NCI-H146 treated with DMSO at 0.1 percent for 48 hours (cell line): ENCODE data around the gene TRAPPC2L.
"Not testable (repeated sequence)": the region's sequence is repeated elsewhere in the genome, so short reads cannot be mapped to it uniquely, and the experiment has no call there.

Experiments
- DNase-seq: peaks from one replicate; lab custom pipeline; 2025; ENCODE audit not compliant: unreplicated experiment; lab: John Stamatoyannopoulos, UW

Gene TRAPPC2L

DNA sequence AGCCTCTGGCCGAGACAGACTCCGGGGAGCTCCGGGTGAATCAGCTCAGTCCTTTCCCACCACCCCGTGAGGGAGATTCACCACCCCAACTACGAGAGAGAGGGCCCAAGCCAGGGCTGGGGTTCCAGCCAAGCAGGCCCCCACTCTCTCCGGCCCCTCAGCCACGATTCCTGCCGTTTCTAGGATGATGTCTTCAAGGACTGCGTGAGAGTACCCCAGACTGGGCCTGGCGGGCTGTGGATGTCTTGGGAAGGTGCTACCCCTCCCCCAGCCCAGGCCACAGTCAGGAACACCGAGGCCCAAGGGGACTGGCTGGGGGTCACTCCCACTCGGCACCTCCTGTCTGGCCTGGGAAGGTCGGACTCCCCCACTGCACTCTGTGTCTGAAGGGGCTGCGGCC, 31.1 kb downstream of the TRAPPC2L start:
- DNase-seq = no peak

DNA sequence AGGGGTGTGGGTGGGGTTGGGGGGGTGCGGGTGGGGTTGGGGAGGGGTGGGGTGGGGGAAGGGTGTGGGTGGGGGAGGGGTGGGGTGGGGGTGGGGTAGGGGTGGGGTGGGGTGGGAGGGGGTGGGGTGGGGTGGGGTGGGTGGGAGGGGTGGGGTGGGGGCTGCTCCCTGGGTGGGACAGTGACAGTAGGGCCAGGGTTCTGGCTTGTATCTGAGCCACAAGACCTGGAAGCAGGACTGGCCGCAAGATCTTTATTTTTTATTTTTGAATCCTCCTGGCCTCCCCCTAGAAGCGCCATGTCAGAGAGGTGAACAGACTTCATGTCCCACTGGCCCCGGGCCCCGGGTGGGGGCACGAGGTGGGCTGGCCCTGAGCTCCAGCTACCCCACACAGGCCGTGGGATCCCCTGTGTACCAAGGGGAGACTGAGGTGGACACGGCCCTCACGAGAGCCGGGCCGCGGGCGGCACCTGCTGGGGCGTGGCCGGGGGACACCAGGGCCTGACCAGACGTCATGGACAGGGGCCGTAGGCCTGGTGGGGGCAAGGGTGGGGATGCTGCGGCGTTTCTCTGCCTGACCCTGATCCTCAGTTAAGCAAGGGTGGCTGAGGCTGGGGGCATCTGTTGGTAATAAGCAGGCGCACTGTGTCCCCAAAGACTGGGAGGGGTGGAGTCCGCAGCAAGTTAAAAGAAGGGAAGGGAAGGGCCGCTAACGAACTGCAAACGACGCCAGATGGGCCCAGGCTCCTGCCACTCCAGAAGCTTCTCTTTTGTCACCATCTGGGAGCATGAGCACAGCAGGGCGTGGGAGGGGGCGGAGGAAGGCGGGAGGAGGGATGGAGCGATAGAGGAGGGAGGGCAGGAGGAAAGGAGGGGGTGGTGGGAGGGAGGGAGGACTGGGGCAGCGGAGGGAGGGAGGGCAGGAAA, 31.8 kb downstream of the TRAPPC2L start:
- DNase-seq = no peak

DNA sequence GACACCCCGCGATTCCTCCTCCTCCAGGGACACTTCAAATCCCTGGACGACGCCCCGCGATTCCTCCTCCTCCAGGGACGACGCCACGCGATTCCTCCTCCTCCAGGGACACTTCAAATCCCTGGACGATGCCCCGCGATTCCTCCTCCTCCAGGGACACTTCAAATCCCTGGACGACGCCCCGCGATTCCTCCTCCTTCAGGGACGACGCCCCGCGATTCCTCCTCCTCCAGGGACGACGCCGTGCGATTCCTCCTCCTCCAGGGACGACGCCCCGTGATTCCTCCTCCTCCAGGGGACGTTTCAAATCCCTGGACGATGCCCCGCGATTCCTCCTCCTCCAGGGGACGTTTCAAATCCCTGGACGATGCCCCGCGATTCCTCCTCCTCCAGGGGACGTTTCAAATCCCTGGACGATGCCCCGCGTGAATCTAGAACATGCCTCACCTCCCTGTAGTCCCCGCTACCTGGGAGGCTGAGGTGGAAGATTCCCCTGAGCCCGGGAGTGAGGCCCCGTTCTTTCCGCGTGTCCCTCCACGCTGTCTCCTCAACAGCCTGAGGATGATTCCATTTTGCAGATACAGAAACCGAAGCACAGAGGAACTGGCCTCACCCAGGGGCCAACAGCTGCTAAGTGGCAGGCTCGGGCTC, 32.9 kb downstream of the TRAPPC2L start:
- DNase-seq = not testable (repeated sequence)

DNA sequence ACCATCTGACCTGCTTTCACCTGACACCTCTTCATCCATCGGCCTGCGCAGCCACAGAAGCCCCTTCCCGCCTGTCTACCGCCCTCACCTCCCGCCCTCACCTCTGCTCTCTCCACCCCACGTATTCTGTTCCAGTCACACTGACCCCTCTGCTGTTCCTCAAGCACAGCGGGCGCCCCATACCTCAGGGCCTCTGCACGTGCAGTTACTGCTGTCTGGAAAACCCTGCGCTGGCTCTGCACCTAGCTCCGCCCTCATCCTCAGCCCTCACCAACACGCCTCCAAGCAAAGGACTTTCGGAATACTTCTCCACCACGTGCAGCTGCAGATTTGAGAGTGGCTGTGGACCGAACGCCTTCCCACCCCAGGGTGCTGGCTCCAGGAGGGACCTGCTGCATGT, 34.2 kb downstream of the TRAPPC2L start:
- DNase-seq = no peak

DNA sequence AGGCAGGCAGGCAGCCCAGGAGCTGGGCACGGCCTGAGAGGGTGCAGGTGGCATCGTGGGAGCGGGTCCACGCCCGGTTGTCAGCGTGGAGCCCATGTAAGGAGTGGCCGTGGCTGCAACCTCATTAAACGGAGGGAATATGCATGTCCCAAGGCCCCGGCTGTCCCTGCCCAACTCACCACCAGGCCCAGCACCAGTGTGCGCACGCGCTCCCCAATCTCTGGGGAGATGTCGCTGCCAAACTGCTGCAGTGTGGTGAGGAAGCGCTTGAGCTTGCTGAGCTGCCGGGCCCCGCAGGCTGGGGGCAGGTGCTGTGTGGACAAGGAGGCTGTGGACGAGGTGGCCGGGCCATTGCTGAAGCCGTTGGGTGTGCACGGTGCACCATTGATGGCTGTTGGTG, 35.1 kb downstream of the TRAPPC2L start:
- no peak for DNase-seq

DNA sequence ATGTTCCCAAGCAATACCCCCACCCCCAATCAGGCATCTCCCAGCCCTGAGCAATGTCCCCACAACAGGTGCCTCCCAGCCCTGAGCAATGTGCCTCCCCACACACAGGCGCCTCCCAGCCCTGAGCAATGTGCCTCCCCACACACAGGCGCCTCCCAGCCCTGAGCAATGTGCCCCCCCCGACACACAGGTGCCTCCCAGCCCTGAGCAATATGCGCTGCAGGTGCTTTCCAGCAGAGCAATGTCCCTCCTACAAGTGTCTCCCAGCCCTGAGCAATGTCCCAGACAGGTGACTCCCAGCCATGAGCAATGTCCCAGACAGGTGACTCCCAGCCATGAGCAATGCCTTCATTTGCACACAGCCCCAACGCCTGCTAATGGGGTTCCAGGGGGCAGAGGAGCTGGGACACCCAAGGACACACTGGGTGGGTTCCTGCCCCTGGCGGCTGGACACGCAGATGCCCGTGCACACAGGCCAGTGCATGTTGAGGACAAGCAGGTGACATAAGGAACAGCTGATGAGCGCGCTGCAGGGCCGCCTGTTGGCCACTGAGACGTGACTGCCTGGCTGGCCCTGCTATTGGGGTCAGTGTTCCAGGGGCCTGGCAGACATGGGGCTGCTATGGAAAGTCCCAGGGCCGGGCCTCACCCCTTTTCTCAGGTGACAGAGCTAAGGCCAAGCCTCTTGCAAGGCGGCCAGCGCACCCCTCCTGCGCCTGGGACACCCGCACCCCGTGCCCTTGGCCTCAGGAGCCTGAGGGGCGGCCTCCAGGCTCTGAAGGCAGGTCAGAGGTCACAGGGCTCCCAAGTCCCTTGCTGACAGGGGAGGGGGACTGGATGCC, 36.4 kb downstream of the TRAPPC2L start:
- DNase-seq = no peak

DNA sequence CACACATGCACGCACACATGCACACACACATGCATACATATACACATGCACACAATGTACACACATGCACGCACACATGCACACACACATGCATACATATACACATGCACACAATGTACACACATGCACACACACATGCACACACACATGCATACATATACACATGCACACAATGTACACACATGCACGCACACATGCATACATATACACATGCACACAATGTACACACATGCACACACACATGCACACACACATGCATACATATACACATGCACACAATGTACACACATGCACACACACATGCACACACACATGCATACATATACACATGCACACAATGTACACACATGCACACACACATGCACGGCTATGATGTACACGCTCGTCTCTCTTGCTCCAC, 37.3 kb downstream of the TRAPPC2L start:
- DNase-seq = not testable (repeated sequence)

DNA sequence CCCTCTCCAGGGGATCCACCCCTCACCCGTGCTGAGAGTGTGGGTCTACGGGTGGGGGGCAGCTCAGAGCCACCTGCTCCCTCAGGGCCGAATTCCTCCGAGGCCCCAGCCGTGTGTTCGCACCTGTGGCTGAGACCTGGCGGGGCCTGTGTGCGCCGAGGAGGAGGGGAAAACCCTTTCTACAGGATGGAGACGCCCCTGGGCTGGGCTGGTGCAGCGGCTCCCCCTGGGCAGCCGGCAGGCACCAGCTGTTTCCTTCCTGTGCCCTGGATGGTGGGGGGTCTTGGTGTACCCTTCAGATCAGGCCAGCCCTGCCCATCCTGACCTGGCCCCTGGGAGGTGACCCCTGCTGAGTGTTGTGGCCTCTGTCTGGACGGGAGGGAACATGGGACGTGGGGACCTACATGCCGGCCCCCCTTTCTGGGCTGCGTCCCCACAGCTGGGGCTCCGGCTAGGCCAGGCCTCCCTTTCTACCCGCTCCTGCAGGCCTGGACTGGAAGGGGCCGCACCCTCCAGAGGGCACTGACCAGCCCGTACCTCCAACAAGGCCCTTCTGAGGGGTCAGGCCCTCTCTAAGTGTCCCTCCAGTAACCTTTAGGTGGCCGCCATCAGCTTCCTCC, 37.9 kb downstream of the TRAPPC2L start:
- no peak for DNase-seq

DNA sequence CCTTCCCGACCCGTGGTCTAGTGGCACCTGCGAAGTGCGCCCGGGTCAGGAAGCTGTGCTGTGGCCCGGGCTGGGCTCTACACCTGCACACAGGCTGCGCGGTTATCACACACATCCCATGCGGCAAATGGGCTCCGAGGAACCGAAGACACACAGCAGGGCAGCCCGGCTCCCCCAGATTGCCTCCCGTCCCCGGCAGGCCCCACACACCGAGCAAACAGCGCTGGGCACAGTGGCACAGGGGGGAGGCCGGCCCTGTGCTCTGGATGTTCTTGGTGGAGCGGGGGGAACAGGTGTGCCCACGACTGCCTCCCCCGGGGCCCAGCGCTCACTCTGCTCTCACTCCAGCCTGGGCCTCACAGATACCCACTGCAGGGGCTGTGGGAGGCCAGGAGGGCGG, 38.4 kb downstream of the TRAPPC2L start:
- no peak for DNase-seq

DNA sequence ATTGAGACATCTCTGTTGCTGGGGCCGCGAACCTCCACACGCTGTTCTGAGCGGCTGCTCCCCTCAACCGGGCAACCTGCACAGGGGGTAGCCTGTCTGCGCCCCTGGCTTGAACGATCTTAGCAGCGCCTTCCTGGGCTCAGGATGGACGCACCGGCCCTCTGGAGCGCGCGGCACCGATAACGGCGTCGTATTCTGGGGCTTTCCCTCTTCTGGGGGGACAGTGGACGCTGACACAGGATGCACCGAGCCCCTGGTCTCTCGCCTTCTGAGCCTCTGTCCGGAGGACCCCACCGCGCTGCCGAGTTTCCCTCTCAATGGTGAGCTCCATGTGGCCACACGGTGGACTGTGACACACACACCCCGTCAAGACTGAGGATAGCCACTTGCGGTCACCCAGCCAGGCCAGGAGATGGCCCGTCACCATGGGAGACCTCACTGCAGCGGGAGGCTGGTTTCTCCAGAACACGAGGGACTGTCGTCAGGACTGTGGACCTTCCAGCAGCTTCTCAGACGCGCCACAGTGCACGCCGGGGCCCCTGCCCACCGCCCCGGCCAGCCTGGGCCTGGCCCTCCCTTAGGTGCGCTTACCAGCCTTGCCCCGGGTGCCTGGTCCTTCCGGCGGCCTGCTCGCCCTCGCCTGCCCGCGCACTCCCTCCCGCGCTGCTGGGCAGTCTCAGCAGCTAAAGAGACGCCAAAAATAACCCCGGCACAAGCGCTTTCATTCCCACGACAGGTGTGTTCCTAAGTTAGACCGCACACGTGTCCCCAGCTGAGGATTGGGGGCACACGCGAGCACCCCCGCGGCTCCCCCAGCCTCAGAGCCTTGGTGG, 39.5 kb downstream of the TRAPPC2L start:
- no peak for DNase-seq

DNA sequence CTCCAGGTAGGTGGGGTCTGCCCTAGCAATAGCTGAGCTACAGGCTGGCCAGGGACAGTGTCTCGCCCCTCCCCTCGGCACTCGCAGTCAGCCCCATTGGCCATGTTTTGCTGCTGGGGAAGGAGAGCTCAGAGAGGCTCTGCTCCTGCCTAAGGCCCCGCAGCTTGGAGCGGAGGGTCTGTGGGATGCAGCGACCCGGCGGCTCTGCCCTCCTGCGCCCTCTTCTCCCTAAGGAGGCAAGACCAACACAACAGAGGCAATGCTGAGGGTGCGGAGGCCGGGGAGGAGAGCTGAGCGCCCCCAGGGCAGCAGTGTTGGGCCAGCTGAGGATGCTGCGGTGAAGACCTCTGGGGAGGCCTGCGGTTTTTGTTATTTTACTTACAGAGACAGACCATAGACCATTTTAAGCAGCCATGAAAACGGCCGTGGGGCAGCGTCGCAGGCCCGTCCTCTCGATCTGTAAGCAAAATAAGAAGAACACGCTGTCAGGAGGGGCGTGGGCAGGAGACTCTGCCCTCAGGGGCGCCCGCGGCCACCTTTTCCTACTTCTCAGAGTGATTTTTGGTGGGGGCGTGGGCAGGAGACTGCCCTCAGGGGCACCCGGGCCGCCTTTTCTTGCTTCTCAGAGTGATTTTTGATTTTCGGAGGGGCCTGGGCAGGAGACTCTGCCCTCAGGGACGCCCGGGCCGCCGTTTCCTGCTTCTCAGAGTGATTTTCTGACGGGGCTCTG, 40.9 kb downstream of the TRAPPC2L start:
- DNase-seq = no peak

DNA sequence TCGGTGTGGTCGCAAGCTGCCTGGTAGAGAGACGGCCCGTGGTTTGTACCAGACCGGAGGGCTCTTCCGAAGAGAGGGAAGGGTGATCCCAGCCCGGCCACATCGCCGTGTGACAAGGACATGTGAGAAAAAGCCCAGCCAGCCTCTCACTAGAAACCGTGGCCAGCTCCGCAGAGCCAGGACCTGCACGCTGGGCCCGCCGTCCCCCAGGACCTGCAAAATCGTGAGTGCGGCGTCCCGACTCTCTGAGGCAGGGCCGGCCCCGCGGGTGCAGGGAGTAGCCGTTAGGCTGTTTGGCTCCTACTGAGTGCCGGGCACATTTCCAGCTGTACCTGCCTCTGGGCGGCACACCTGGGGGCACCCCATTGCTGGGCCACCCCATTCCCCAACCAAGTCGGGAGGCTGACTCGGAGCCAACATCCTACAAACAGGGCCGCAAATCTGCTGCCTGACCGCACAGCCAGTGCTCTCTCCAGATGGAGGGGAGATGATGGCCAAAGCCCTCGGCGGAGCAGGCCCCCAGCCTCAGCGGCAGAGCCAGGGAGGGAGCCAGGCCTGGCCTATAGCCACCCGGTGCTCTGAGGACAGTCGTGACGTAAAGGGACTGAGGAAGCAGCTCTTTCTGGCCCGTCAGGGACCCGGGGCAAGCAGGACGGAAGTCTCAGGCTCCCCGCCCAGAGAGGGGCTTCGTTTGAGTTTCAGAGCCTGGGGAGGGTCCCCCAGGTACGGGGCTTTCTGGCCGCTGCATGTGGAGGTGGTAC, 43.2 kb downstream of the TRAPPC2L start:
- no peak for DNase-seq

DNA sequence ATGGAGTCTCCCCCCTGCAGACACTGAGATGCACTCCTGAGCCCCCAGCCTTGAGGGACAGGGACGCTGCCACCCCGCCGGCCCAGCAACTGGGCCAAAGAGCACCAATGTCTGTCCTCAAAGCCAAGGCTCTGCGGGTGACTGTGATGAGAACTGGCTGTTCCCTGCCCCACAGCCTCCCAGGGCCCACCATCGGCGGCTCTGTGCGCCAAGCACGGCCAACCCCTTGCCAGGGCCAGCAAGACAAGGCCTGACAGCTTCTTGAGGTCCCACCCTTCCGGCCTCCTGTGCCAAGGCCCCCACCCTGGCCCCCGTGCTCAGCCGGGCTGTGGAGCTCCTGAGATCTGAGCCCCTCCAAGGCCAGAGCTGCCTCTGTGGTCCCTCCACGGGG, 43.7 kb downstream of the TRAPPC2L start:
- no peak for DNase-seq

DNA sequence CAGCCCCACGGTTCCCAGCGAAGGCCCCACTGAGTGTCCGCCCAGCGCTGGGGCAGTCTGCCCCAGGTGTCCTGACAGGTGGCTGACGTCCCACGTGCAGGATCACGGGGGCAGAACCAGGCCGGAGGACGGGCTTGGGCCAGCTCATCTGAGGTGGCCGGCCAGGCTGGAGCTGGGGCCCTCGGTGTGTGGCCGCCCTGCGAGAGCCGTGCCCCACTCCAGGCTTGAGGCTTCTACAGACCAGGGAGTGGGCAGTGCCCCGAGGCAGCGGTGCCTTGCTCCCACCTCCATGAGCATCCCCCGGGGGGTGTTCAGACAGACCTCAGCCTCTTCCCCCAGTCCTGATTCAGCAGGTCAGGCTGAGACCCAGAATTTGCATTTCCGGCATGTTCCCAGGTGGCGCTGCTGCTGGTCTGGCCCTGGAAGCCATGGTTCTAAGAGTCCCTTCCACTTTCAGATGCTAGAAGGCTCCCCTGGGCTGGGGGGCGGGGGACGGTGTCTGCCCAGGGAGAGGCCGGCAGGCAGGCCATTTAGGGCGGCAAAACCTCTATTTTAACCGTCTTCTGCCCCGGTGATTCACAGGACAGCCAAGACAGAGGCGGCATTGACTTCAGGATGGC, 44.9 kb downstream of the TRAPPC2L start:
- DNase-seq = no peak

DNA sequence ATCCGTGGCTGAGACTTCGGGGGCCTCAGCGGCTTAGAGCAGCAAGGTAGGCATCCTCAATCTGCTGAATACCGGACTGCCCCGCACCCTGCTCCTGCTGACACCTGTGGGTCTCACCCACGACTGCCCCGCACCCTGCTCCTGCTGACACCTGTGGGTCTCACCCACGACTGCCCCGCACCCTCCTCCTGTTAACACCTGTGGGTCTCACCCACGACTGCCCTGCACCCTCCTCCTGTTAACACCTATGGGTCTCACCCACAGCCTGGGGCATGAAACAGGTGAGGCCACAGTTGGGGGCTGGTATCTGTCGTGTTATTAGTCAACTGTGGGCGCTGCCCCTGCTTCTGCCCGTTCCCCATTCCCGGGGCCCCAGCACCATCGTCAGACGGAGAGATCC, 45.8 kb downstream of the TRAPPC2L start:
- no peak for DNase-seq

DNA sequence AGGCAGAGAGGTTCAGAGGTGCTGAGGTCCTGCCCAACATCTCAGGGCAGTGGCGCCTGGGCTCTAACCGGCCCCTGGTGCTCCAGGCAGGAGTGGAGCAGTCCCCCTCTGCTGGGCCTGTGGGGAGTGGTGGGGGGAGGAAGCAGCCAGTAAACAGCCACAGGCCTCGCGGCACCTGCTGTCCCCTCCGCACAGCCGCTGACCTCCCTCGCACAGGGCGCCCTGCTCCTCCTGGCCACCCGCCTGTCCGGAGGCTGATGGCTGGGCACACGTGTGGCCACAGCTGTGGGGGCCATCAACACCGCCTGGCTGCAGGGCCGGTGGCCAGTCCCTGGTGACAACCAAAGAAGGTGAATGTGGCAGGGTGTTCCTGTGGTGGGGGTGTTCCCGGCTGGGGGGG, 46.3 kb downstream of the TRAPPC2L start:
- DNase-seq = no peak

DNA sequence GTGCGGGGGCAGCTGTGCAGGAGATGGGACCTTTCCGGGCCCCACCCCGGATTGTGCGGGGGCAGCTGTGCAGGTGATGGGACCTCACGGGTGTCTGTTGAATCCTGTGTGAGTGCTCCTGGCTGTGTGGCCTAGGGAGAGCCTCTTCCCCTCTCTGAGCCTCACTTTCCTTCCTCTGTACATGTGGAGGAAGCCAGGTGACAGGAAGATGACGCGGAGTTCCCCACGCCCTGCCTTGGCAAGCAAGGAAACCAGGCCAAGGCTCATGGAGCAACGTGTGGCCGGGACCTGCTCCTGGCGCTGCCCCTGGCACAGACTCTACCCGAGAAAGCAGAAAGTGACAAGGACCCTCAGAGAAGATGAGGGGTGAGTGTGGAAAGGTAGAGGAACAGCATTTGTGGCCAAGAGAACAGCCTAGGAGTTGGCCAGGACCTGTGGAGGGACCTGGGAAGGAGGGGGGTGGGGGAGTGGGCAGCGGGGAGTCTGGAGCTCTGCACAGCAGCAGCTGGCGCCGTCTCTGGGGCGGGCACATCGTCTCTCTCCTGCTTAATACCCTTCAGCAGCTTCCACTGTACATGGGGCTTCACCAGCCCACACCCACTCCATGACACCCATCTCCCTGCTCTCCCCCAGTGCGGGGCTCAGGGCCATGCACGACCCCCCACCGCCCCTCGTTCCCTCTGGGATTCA, 47.9 kb downstream of the TRAPPC2L start:
- no peak for DNase-seq

DNA sequence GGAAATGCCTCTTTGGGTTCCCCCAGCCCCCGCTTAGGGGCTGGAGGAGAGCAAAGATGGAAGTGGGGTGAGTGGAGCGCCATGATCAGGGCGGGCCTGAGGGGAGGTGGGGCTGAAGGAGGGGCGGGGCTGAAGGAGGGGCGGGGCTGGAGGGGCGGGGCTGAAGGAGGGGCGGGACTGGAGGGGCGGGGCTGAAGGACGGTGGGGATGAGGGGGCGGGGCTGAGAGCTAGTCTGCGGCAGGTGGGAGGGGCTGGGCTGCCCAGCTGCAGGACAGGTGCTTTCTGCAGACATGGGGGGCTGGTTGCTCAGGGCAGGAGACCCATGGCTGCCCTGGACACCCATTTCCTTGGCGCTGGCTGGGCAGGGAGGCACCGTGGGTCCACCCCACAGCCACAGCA, 48.6 kb downstream of the TRAPPC2L start:
- DNase-seq = no peak
